ENCODE measurements around the gene CLUH.

Gene CLUH

GRCh38 chr17:2691069-2691871 lies 20.3 kb downstream of the CLUH start:
- DNase-seq (ENCODE audit: low read depth), result no peak
- TF ChIP-seq, protein P1, sequence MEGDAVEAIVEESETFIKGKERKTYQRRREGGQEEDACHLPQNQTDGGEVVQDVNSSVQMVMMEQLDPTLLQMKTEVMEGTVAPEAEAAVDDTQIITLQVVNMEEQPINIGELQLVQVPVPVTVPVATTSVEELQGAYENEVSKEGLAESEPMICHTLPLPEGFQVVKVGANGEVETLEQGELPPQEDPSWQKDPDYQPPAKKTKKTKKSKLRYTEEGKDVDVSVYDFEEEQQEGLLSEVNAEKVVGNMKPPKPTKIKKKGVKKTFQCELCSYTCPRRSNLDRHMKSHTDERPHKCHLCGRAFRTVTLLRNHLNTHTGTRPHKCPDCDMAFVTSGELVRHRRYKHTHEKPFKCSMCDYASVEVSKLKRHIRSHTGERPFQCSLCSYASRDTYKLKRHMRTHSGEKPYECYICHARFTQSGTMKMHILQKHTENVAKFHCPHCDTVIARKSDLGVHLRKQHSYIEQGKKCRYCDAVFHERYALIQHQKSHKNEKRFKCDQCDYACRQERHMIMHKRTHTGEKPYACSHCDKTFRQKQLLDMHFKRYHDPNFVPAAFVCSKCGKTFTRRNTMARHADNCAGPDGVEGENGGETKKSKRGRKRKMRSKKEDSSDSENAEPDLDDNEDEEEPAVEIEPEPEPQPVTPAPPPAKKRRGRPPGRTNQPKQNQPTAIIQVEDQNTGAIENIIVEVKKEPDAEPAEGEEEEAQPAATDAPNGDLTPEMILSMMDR (conservative IDR thresholded peaks at IDR 0.05; ENCODE audit: low read depth, low read length), result no peak
- H3K4me3 ChIP-seq (ENCODE audit: low read depth, low read length), result no peak overlapping the region

- DNase-seq (ENCODE audit: low read depth), result no peak
- TF ChIP-seq, protein P1 (conservative IDR thresholded peaks at IDR 0.05; ENCODE audit: low read depth, low read length), result no peak
- no peak overlapping the region for H3K4me3 ChIP-seq (ENCODE audit: low read depth, low read length)
Measured at GRCh38 chr17:2690165-2691068, 21.1 kb downstream of the CLUH start.

DNA sequence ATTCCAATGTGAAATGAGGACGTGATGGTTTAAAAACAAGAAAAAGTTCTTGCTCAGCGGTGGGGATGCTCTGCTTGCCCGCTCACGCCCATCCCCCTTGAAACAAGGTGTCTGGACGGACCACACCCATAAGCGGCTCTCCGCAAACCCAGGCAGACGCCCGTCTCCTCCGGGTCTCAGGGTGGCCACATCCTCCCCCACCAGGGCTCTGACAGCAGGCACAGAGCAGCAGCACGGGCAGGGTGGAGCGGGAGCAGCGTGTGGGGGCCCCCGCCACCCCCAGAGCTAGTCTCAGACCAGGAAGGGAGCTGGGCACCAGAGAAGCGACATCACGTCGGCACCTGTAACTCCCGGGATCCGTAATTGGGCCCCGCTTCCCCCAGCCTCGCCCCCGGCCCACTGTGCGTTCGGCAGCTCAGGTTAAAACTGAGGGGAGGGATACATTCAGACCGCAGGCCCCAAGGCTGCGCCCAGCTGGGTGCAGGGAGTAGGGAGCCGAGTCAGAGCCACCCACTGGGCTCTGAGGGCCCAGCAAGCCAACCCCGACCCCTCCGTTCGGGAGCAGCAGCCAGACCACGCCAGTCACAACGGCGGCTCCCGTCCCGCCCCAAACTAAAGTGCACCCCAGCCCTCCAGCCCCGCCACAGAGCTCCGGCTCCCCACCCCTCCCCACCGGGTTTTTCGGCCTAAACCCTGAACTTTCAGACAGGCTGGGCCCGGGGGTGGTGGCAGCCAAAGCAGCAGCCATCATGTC lies 22.0 kb downstream of the CLUH start:
- DNase-seq (ENCODE audit: low read depth), result no peak
- TF ChIP-seq, protein P1 (conservative IDR thresholded peaks at IDR 0.05; ENCODE audit: low read depth, low read length), result no peak
- H3K4me3 ChIP-seq (ENCODE audit: low read depth, low read length), result no peak overlapping the region

DNA sequence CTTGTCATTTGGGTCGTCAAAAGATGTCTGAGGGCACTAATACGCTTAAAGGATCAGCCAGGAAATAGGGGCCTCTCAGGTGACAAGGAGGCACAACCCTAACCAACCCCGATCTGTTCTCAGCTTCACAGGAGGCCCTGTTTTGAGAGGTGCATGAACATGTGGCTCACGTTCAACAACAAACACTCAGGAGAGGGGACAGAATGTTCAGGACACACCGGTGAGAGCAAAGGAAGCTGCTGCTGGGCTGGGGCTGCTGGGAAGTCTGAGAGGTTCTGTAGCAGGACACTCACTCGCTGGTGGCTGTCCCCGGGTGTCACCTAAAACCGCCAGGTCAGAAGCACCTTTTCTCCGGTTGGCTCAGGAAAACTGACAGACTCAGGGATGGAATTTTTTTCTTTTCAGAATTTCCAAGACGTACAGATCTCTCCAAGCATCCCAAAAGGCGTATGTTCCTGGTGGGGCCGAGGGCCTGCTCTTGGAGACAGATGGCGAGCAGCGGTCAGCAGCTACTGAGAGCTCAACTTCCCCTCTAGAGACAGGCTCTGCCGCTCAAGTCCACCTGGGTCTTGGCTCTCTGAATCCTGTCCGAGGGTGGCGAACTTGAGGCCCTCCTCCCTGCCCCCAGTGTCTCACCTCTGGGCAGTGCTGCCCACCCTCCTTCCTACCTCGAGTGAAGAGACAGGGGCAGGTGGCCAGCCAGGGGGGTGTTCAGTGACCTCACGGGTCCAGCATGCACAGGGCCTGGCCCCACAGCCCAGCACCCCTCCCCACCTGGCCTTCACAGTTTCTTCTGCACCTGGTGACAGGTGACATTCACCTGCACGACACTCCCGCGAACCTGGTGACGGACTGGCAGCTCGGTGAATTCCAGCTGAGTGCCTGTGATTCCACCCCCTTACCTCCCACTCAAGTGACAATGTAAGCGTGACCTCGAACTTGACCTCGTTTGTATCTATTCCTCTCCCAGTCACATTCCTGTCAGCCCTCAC lies 22.9 kb downstream of the CLUH start:
- DNase-seq (ENCODE audit: low read depth), result peak; percentile 35
- TF ChIP-seq, protein P1 (conservative IDR thresholded peaks at IDR 0.05; ENCODE audit: low read depth, low read length), result no peak
- no peak overlapping the region for H3K4me3 ChIP-seq (ENCODE audit: low read depth, low read length)

DNA sequence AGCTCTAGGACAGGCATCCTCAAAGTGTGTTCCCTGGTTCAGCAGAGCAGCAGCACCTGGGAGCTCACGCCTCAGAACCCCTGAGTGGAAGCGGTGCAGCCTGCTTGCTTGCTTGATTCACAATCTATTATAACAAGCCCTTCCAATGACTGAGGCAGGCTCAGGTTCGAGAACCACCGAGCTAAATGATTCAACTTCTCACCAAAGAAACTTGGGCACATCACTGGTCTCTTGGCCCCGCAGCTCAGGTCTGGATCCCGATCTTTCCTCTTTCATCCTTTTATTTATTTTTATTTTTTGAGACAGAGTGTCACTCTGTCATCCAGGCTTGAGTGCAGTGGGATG lies 24.5 kb downstream of the CLUH start:
- no peak for DNase-seq (ENCODE audit: low read depth)
- H3K4me3 ChIP-seq (ENCODE audit: low read depth, low read length), result no peak overlapping the region
- TF ChIP-seq, protein P1 (conservative IDR thresholded peaks at IDR 0.05; ENCODE audit: low read depth, low read length), result no peak

DNA sequence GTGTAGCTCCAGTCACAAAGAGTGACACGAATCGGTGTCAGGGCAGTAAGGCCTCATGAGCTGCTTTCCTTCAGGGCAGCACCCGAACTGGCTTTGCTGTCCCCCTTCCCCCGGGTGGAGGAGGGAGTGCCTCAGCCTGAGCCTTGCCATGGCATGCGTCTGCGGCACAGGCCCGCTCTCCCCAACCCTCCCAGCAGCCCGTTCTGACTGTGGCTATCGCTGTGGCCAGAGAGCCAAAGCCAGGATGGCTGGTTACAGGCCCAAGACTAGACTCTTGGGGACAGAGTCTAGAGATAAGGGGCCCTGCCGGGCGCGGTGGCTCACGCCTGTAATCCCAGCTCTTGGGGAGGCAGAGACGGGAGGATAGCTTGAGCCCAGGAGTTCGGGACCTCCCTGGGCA lies 25.9 kb downstream of the CLUH start:
- TF ChIP-seq, protein P1 (conservative IDR thresholded peaks at IDR 0.05; ENCODE audit: low read depth, low read length), result no peak
- no peak for DNase-seq (ENCODE audit: low read depth)
- H3K4me3 ChIP-seq (ENCODE audit: low read depth, low read length), result no peak overlapping the region
